Esophagus muscularis mucosa (tissue), 4 donors: ENCODE measurements around the gene C17orf78.

ENCODE experiments used
- CTCF ChIP-seq, 3 experiments: fragments of 200-600 bp in 2 of 3; fragments of 450-650 bp in 1 of 3; sonication (generic) in 2 of 3; IDR thresholded peaks; one replicate each; pipeline ENCODE4 v1.5.1; 2017 to 2019; ENCODE audit warnings: antibody characterized with exemption in 3 of 3, mild to moderate bottlenecking in 2 of 3, moderate library complexity in 1 of 3
- EP300 ChIP-seq: sonication (generic); formaldehyde crosslinking; IDR thresholded peaks from one replicate; pipeline ENCODE4 v1.6.1; 2017; ENCODE audit warnings: antibody characterized with exemption
- POLR2A ChIP-seq: fragments of 450-650 bp; IDR thresholded peaks from one replicate; pipeline ENCODE4 v1.6.1; 2017; ENCODE audit warnings: antibody characterized with exemption, moderate library complexity, mild to moderate bottlenecking, low read depth
- POLR2AphosphoS5 ChIP-seq, 2 donors: sonication (generic); formaldehyde crosslinking; IDR thresholded peaks; one replicate each; pipeline ENCODE4 v1.6.1; 2017; ENCODE audit warnings: antibody characterized with exemption in 2 of 2

GRCh38 chr17:37365589-37365988, 10.2 kb upstream of the C17orf78 start:
- TF ChIP-seq EP300, result no peak
- TF ChIP-seq CTCF (IDR thresholded peaks at IDR 0.05), result no peak
- TF ChIP-seq POLR2AphosphoS5 (IDR thresholded peaks at IDR 0.05), result no peak
- no peak for TF ChIP-seq POLR2A
